NCI-H82 treated with DMSO at 0.1 percent for 48 hours (cell line): ENCODE measurements around the gene SEC24C.

Experiments used
- DNase-seq: peaks from one replicate; lab custom pipeline; 2025; ENCODE audit not compliant: unreplicated experiment; lab: John Stamatoyannopoulos, UW

The SEC24C gene

DNA sequence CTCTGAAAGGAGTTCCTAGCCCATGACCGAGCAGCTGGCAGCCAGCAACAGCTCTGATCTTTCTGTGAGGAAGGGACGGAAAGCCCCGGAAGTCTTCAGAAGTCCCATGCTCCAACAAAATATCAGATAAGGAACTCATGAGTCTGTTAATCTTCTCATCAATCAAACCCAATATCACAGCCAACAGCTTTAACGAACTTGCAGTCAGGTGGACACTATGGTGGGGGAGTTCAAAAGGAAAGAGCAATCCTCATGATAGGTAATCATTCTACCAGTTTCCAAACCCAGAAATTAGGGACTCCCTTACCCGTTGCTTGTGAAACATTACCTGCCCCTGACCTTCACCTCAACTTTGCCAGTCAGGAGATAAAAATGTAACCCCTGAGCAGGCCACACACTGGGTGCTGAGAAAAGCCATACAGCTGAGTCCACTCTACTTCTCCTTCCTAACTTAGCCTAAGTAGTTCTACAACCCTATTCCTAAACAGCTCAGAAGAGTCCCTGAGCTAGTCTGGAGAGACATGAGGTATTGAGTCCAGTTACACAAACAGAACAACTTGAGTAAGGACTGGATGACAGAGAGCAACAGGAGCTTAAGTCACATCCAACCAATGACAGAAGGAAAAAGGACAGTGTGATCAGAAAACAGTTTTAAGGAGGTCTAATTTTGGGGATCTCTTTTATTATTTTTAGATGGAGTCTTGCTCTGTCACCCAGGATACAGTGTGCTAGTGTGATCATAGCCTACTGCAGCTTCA is 65.1 kb downstream of the SEC24C start:
- DNase-seq: no peak

DNA sequence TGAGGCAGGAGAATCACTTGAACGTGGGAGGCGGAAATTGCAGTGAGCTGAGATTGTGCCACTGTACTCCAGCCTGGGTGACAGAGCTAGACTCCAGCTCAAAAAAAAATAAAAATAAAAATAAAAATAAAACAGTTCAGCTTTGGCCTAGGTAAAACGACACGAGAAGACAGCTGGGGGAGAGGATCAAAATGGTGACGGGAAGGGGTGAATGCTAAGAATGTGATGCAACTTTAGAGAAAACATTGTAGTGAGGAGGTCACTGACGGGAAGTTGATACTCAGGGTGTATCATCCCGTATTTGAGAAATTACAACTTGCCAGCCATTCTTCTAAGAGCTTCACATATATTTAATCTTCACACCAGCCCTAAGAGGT is 66.2 kb downstream of the SEC24C start:
- no peak for DNase-seq

DNA sequence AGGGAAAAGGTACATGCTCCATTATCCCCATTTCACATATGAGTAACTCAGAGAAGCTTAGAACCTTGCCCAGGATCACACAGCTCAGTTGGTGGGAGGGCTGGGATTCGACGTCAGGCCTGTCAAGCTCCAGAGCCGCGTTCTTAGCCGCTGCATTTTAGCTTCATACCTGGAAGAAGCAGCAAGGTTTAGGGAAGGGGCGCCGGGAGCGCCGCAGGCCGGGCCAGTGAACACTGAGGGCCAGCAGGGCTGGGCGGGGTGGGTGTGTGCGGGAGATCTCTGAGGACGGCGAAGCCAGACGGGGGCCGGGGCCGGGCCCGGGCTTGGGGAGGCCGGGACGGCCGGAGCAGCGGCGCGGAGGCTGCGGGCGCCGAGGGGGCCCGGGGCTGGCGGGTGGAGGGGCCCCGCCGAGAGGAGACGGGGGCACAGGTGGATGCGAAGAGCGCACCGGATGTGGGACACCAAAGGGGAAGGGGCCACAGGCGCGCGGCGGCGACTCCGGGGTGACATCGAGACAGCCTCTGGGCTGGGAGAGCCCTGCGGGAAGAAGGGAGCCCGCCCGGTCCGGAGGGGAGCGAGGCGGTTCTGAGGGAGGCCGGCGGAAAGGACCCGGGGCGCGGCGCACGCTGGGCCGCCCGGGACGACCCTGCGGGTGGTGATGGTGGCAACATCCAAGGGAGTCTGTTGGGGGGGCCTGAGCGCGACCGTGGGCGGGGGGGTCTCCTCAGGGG is 66.7 kb downstream of the SEC24C start:
- DNase-seq: no peak

DNA sequence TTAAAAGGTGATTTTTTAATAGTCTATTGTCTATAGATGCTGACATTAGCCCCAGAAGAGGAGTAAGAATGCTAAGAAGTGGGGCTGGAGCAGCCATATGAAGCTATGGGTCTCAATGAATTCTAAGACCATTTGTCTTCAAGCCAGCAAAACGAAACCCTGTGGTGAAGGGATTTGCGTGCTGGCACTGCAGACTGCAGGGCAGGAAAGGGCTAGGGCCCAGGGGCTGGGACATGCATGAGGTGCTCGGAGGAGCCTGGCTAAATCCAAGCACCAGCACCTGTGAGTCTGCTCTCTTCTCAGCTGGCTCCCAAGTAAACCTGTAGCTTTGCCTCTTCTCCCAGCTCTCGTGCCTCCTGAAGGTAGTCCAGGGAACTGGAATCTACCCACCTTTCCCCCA is 68.5 kb downstream of the SEC24C start:
- no peak for DNase-seq

DNA sequence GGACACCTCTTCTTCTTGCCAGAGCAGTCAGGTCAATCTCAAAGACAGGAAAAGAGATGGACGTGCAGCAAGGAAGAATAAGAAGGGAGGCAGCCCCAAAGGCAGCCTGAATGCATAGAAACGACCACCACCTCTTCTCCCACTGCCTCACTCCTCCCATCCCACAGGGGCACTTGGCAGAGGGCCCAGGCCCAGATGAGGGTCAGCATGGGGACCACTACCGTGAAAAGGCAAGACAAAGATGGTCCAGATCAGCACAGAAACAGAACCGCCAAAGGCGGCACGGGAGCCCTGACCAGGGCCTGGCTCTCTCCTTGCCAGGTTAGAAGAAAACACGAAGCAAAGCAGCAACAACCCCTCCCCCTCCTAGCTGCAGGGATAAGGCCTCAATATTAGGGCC is 69.2 kb downstream of the SEC24C start:
- no peak for DNase-seq

DNA sequence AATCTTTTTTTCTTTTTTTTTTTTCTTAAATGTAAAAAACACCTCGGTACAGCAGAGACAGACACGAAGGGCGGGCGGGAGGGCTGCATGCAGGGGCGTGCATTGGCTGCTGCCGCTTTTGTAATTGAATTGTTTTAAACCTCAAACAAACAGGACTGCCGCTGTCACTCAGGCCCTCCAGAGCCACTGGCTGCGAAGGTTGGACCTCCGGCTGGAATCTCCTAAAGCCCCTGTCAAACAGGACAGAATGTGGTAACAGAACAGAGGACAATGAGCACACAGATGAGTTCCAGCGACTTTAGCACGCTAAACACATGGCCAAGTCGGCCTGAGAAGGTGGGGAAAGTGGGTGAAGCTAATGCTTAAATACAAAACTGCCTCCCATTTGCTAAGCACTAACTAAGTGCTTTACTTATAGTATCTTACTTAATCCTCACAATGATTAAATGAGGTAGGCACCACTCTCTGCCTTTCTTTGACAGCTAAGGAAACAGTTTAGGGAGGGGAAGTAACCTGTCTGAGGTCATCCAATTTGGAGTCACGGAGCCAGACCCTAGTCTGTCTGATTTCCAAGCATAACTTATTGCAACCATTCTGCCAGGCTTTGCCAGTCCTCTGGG is 70.2 kb downstream of the SEC24C start:
- DNase-seq: no peak

DNA sequence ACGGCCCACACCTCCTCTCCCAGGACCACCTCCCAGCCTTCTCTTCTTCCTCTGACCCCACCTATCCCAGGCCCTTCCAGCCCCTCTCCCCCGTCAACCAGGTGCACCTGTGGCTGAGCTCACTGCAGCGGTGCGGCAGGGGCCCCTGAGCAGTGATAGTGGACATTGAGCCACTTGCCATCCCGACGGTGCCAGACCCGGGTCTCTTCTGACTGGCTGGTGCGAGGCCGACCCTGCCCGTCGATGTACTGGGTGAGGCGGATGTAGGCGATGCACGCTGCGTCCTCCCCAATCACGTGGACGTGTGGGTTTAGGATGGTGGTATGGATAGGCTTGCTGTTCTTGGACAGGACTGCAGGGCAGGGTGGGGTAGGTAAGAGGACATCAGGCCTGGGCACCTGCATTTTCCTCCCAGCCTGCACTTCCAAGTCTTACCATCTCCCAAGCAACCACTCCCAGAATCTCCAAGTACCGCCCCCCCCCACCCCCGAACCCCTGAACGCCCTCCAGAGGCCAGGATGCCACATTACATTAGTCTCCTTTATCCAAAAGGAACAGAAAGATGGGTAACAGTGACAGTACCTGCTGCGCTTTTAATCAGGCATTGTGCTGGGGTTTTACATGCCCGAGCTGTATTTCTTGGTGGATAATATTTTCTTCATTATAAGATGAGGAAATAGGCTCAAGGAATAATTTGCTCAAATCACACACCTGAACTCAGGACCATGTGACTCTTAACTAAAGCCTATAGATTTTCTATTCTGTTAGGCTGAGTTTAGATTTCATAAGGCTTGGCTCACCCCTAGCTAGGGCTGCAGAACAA is 70.9 kb downstream of the SEC24C start:
- DNase-seq: no peak

DNA sequence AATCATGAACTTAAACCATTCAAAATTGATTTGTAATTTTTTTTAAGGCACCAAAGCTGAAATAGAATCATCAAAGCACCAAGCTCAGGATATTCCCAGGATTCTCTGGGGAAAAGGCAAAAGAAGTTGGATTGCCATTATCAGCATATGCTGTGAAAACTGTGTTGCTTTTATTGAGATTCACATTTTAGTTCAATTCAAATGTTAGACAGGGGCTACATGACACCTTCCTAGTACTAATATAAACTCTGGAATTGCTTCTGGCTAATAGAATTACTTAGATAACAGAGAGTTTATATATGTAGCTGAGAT is 71.5 kb downstream of the SEC24C start:
- DNase-seq: no peak

DNA sequence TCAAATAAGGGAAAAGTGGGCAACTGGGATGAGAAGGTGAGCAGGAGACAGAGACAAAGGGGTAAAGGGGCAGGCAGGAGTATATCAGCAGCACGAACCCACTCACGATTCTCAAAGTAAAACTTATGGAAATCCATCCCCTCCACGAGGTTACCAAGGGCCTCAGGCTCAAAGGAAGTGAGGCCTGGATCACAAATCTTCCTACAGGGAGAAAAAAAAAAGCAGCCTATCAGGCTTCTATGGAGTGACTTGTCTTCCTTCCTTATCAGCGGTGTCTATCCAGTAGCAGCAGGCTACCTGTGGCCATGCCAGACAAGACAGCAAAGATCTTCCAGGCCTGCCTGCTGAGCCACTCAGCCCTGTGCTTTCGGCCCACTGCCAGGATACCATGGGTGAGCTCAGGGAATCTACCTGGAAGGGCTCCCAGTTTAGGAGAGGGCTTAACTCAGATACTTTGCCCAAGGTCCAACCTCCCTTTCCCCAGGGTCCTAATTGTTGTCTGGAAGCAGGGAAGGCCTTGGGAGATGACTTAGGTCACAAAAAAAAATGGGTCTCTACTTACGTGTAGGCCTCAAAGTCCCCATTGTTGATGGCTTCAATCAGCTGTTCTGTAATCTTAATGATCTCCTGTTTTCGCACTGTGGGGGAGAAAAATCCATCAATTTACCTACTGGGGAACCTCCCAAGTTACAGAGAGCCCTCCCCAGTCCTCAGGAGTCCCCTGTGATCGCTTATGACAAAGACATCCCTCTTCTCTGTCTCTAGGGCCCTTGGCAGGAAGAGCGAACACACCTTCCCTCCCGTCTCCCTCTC is 73.0 kb downstream of the SEC24C start:
- no peak for DNase-seq

DNA sequence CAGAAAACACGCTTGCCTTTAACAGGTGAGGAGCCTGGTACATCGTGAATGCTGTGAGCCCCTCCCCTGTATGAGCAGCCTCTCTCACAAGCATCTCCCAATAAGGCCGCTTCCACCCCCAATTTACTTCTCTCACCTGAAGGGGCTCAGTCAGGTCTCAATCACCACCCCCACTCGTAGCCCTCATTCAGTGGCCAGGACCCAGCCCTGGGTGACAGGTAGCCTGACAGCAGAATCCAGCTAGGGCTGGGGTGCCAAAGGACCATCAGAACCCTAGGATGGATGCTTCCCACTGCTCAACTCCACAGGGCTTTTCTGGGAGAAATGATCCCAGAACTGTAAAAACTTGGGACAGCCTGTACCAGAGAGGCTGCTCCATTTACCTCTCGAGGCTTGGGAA is 73.7 kb downstream of the SEC24C start:
- no peak for DNase-seq

DNA sequence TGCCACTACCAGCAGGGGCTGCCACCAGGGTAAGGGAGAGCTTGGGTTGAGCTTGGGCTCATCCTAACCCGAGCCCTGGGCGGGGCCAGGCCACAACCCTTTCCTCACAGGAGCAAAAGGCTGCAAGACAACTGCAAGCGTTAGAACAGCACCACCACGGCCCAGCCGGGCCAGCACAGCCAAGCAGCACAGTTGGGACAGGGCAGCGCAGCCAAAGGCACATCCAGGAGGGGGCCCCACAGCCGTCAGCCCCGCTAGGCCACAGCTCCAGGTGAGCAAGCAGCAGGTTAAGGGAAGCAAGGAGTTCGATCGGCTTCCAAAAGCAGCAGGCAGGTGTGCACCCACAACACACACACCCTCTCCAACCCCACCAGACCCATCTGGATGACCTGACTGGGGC is 74.2 kb downstream of the SEC24C start:
- DNase-seq: no peak

DNA sequence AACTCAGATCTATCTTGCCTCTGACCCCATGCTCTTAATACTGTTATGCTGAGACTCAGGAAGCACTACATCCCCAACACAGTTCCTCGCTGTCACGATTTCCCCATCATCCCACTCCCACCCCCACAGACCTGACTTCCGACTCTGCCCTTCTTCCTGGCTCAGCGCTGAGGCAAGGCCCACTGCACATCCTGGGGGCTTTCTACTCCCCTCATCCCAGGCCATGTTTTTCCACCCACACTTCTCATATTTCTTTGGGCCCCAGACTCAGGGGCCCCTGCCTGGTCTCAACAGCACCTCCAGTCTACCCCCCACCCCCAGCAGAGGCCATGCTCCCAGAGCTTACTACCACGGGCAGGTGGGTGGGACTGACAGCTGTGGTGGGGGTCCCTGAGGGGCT is 74.9 kb downstream of the SEC24C start:
- DNase-seq: no peak

DNA sequence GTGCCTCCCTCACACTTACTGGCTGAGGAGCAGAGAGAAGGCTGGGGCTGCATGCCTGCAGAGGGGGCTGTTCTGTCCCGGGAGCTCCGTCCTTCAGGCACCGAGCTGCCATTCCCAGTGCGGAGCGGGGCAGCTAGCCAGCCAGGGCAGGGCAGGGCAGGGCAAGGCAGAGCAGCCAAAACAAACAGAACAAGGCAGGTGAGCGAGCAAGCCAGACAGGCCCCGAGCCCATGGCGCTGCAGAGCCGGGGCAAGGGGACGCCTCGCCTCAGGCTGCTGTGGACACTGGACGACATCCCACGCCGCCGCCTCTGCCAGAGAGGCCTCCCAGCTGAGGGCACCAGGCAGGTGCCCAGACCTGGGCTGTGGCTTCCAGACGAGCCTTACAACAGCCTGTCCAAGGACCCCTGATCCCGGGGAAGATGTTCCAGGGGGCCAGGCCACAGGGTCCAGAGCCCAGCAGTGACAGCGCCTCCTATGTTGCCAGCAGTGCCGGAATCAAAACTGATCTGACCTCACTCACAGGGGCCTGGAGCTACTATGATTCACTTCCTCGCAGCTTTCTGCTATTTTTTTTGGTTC is 75.4 kb downstream of the SEC24C start:
- DNase-seq: no peak
